Measurements from ENCODE around the gene RPL23. TPM values are rescaled to one million over a fixed set of nuclear protein-coding genes. Genes with fewer than 3 reads are reported as not detected.

RPL23 gene
- total and polyA plus RNA-seq, 2 donors from 2014 or later = 1,183 to 2,399 TPM

GRCh38 chr17:38885728-38886642 is 32.5 kb upstream of the RPL23 start:
- intact Hi-C loops (cut with DNase I) = no loop called here
- no peak for FAIRE-seq
- H3K27me3 ChIP-seq (ENCODE audit: control insufficient read depth, insufficient read depth, low read length) = no peaks in the 10 kb centered on the region
- H3K27ac ChIP-seq (ENCODE audit: low read depth in 2 of 2, low read length in 2 of 2) = no peak overlapping the region
- H3K4me3 ChIP-seq (ENCODE audit: low read length in 3 of 3) = no peak overlapping the region
- H3K9me3 ChIP-seq (ENCODE audit: control insufficient read depth in 2 of 3, insufficient read depth in 1 of 3, low read length in 3 of 3) = no peaks in the 10 kb centered on the region
- peak; percentile 35 for TF ChIP-seq CTCF (IDR thresholded peaks at IDR 0.05; ENCODE audit: borderline replicate concordance, extremely low read depth, insufficient read depth)
- H3K4me1 ChIP-seq (ENCODE audit: control insufficient read depth in 2 of 3, insufficient read depth in 2 of 3, low read depth in 1 of 3, low read length in 3 of 3) = peaks cover 2 to 39% (median 28%) of the 10 kb centered on the region in 3 donors
- H3K36me3 ChIP-seq (ENCODE audit: control insufficient read depth in 2 of 3, insufficient read depth in 3 of 3, low read length in 3 of 3) = peaks cover 0 to 13% (median 13%) of the 10 kb centered on the region in 3 donors
- no peak overlapping the region for H3K9ac ChIP-seq (ENCODE audit: low read length in 3 of 3)
- peak in 4 of 5 donors; percentile 70 to 88 (median 82) for DNase-seq

GRCh38 chr17:38885044-38885727 is 31.7 kb upstream of the RPL23 start:
- H3K4me1 ChIP-seq (ENCODE audit: control insufficient read depth in 2 of 3, insufficient read depth in 2 of 3, low read depth in 1 of 3, low read length in 3 of 3) = peaks cover 2 to 47% (median 36%) of the 10 kb centered on the region in 3 donors
- no peak overlapping the region for H3K4me3 ChIP-seq (ENCODE audit: low read length in 3 of 3)
- intact Hi-C loops (cut with DNase I) = no loop called here
- TF ChIP-seq CTCF (IDR thresholded peaks at IDR 0.05; ENCODE audit: borderline replicate concordance, extremely low read depth, insufficient read depth) = no peak
- peaks cover 0 to 10% (median 6%) of the 10 kb centered on the region in 3 donors for H3K36me3 ChIP-seq (ENCODE audit: control insufficient read depth in 2 of 3, insufficient read depth in 3 of 3, low read length in 3 of 3)
- DNase-seq = peak in 1 of 5 donors; percentile 38
- H3K27ac ChIP-seq (ENCODE audit: low read depth in 2 of 2, low read length in 2 of 2) = peak overlapping the region in 1 of 2 donors; percentile 20
- peak overlapping the region in 1 of 3 donors; percentile 44 for H3K9ac ChIP-seq (ENCODE audit: low read length in 3 of 3)
- no peaks in the 10 kb centered on the region for H3K27me3 ChIP-seq (ENCODE audit: control insufficient read depth, insufficient read depth, low read length)
- H3K9me3 ChIP-seq (ENCODE audit: control insufficient read depth in 2 of 3, insufficient read depth in 1 of 3, low read length in 3 of 3) = no peaks in the 10 kb centered on the region
- FAIRE-seq = no peak

- peak overlapping the region in 1 of 3 donors; percentile 37 for H3K9ac ChIP-seq (ENCODE audit: low read length in 3 of 3)
- H3K9me3 ChIP-seq (ENCODE audit: control insufficient read depth in 2 of 3, insufficient read depth in 1 of 3, low read length in 3 of 3) = no peaks in the 10 kb centered on the region
- intact Hi-C loops (cut with DNase I) = no loop called here
- no peaks in the 10 kb centered on the region for H3K27me3 ChIP-seq (ENCODE audit: control insufficient read depth, insufficient read depth, low read length)
- H3K4me3 ChIP-seq (ENCODE audit: low read length in 3 of 3) = no peak overlapping the region
- no peak for TF ChIP-seq CTCF (IDR thresholded peaks at IDR 0.05; ENCODE audit: borderline replicate concordance, extremely low read depth, insufficient read depth)
- FAIRE-seq (no peak), DNase-seq (no peak)
- peaks cover 2 to 55% (median 47%) of the 10 kb centered on the region in 3 donors for H3K4me1 ChIP-seq (ENCODE audit: control insufficient read depth in 2 of 3, insufficient read depth in 2 of 3, low read depth in 1 of 3, low read length in 3 of 3)
- H3K36me3 ChIP-seq (ENCODE audit: control insufficient read depth in 2 of 3, insufficient read depth in 3 of 3, low read length in 3 of 3) = peaks cover 0 to 8% (median 0%) of the 10 kb centered on the region in 3 donors
- H3K27ac ChIP-seq (ENCODE audit: low read depth in 2 of 2, low read length in 2 of 2) = peak overlapping the region; percentile 38 to 48
These were observed 30.3 kb upstream of the RPL23 start for GRCh38 chr17:38883592-38884526.
